ENCODE results near the gene PFKFB1. TPM values are rescaled to one million over a fixed set of nuclear protein-coding genes. Genes with fewer than 3 reads are reported as not detected.

Gene PFKFB1
- total RNA-seq, 1 donor from 2014 or later, result 0.83 TPM

GRCh38 chrX:55029291-55029690, 35.3 kb upstream of the PFKFB1 start:
- no peak overlapping the region for H3K27ac Mint-ChIP-seq
- H3K9me3 Mint-ChIP-seq, result peaks cover 23% of the 10 kb centered on the region
- no peaks in the 10 kb centered on the region for H3K27me3 Mint-ChIP-seq (ENCODE audit: low read depth)
- H3K4me3 Mint-ChIP-seq, result no peak overlapping the region
- H3K4me1 Mint-ChIP-seq, result no peaks in the 10 kb centered on the region
- TF ChIP-seq, protein P1, sequence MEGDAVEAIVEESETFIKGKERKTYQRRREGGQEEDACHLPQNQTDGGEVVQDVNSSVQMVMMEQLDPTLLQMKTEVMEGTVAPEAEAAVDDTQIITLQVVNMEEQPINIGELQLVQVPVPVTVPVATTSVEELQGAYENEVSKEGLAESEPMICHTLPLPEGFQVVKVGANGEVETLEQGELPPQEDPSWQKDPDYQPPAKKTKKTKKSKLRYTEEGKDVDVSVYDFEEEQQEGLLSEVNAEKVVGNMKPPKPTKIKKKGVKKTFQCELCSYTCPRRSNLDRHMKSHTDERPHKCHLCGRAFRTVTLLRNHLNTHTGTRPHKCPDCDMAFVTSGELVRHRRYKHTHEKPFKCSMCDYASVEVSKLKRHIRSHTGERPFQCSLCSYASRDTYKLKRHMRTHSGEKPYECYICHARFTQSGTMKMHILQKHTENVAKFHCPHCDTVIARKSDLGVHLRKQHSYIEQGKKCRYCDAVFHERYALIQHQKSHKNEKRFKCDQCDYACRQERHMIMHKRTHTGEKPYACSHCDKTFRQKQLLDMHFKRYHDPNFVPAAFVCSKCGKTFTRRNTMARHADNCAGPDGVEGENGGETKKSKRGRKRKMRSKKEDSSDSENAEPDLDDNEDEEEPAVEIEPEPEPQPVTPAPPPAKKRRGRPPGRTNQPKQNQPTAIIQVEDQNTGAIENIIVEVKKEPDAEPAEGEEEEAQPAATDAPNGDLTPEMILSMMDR (IDR thresholded peaks at IDR 0.05; ENCODE audit: unreplicated experiment), result no peak
- no peak for DNase-seq (ENCODE audit: low spot score in 2 of 2, unreplicated experiment in 2 of 2)
- no peaks in the 10 kb centered on the region for H3K36me3 Mint-ChIP-seq

DNA sequence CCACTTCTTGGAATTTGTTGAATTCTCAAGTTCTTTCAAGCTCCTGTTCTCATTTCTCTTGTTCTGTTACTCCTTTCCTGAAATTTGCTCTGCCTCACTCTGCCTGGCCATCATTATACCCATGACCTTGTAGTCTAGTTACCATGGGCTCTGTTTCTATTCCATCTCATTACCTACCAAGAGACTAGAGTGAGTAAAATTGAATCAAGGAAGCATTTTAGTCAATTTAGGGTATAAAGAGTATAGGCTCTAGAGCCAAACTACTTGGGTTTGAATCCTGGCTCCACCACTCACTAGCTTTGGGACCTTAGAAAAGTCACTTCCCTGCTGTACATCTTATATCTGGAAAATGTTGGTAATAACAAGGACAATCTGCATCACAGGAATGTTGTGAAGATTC, 34.6 kb upstream of the PFKFB1 start:
- Mint-ChIP-seq H3K4me1 (no peaks in the 10 kb centered on the region), H3K9me3 (peaks cover 23% of the 10 kb centered on the region), H3K27me3 (ENCODE audit: low read depth) (no peaks in the 10 kb centered on the region), H3K36me3 (no peaks in the 10 kb centered on the region), H3K27ac (no peak overlapping the region), H3K4me3 (no peak overlapping the region)
- TF ChIP-seq, protein P1 (IDR thresholded peaks at IDR 0.05; ENCODE audit: unreplicated experiment), result no peak
- DNase-seq (ENCODE audit: low spot score in 2 of 2, unreplicated experiment in 2 of 2), result no peak

DNA sequence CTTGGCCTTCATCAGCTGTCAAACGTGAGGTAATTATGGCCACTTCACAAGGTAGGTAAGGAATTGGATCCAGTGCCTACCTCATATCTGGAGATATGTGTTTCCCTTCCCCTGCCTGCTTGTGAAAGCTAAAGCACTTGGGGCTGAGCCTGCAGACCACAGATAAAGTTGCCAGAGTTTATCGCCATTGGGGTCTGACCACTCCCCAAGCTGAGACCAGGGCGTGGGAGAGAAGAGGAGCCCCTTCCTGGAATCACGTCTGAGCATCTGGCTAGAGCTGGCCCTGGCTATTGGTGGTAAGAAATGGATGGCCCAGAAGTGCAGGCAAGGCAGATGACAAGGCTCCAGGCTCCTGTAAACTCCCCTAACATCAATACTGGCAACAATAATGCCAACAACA, 34.1 kb upstream of the PFKFB1 start:
- Mint-ChIP-seq H3K36me3 (no peaks in the 10 kb centered on the region), H3K9me3 (peaks cover 23% of the 10 kb centered on the region), H3K4me3 (no peak overlapping the region), H3K27me3 (ENCODE audit: low read depth) (no peaks in the 10 kb centered on the region), H3K27ac (no peak overlapping the region), H3K4me1 (no peaks in the 10 kb centered on the region)
- TF ChIP-seq, protein P1 (IDR thresholded peaks at IDR 0.05; ENCODE audit: unreplicated experiment), result no peak
- no peak for DNase-seq (ENCODE audit: low spot score in 2 of 2, unreplicated experiment in 2 of 2)

- TF ChIP-seq, protein P1 (IDR thresholded peaks at IDR 0.05; ENCODE audit: unreplicated experiment), result no peak
- no peak for DNase-seq (ENCODE audit: low spot score in 2 of 2, unreplicated experiment in 2 of 2)
- Mint-ChIP-seq H3K27me3 (ENCODE audit: low read depth) (no peaks in the 10 kb centered on the region), H3K4me1 (no peaks in the 10 kb centered on the region), H3K9me3 (peaks cover 23% of the 10 kb centered on the region), H3K36me3 (no peaks in the 10 kb centered on the region), H3K27ac (no peak overlapping the region), H3K4me3 (no peak overlapping the region)
These were observed 32.9 kb upstream of the PFKFB1 start for GRCh38 chrX:55026840-55027239.

DNA sequence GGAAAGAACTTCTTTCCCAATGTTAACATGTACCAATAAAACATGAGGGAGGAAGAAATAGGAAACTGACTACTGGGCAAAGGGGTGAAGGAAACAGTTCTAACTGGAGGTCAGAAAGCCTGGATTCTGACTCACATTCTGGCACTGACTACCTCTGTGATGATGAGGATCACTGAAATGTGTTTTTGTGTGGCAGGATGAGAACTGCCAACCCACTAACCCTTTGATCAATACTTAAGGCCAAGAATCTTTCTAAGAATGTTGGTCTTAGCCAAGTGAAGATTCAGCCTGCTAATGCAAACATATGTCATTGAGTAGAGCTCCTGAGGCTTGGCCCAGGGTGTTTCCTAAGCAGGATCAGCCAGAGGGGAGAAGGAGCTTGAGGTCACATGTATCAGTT, 32.2 kb upstream of the PFKFB1 start:
- DNase-seq (ENCODE audit: low spot score in 2 of 2, unreplicated experiment in 2 of 2), result no peak
- Mint-ChIP-seq H3K36me3 (no peaks in the 10 kb centered on the region), H3K4me1 (no peaks in the 10 kb centered on the region), H3K9me3 (peaks cover 22% of the 10 kb centered on the region), H3K27ac (no peak overlapping the region), H3K27me3 (ENCODE audit: low read depth) (no peaks in the 10 kb centered on the region), H3K4me3 (no peak overlapping the region)
- TF ChIP-seq, protein P1 (IDR thresholded peaks at IDR 0.05; ENCODE audit: unreplicated experiment), result no peak

DNA sequence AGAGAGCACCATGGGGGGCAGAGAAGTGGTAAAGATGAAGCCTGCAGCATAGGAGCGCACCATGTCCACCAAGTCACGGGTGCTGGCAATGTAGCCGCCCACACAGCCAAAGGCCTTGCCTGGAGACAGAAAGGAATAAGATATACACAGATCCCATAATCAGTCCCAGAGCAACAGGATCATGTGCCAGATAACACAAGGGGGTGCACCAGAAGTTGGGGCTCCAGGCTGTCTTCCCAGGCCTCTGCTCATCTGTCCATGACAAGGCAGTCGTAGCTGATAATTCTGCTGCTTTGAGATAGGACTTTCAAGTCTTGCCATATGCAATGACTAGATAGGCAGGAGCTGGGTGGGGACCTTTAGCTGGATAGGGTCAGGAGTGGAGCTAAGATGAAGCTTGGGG, 20.9 kb upstream of the PFKFB1 start:
- DNase-seq (ENCODE audit: low spot score in 2 of 2, unreplicated experiment in 2 of 2), result no peak
- H3K27ac Mint-ChIP-seq, result no peak overlapping the region
- peaks cover 5% of the 10 kb centered on the region for H3K9me3 Mint-ChIP-seq
- no peaks in the 10 kb centered on the region for H3K27me3 Mint-ChIP-seq (ENCODE audit: low read depth)
- H3K4me3 Mint-ChIP-seq, result no peak overlapping the region
- peaks cover under 1% of the 10 kb centered on the region for H3K4me1 Mint-ChIP-seq
- H3K36me3 Mint-ChIP-seq, result no peaks in the 10 kb centered on the region
- TF ChIP-seq, protein P1 (IDR thresholded peaks at IDR 0.05; ENCODE audit: unreplicated experiment), result no peak

Measured in mesothelial cell of epicardium (in vitro differentiated cells).